Left hindlimb (tissue), 1 donor: ENCODE results near the gene RFX6.

Source experiments
- DNase-seq: peaks from one replicate; pipeline ENCODE4 v3.0.0-alpha.2; 2018

RFX6 gene

DNA sequence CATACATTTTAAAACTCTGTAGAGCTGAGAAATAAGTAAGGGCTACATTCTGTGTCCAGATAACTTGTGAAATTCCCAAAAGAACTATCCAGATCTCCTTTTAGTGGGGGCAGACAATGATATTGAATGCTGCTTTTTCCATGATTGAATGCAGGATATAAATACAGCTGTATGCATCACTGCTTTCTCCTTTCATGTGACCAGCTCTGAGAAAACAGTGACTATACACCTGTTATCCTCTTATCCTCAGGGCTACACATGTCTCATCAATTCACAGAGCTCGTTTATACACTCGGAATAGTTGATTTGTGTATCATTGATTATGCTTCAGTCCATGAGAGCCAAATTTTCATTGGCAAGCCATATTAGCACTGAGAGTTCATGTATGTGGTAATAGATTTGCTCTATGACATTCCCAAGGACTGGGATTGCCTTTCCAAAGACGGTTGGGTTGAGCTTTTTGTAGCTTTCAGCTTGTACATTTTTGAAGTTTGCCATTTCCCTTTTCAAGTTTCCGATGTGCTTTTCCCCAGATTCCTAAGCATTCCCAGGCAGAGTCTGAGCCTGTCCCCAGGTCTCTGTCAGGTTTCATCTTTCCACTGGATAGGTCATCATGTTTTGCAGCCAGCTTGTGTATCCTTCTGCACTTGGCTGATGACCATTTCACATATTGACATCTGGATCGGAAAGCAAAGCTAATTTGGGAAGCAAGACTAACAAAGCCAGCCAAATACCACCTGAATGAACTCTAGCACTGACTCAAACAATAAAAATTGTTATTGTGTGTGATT is 97.7 kb downstream of the RFX6 start:
- DNase-seq: no peak

DNA sequence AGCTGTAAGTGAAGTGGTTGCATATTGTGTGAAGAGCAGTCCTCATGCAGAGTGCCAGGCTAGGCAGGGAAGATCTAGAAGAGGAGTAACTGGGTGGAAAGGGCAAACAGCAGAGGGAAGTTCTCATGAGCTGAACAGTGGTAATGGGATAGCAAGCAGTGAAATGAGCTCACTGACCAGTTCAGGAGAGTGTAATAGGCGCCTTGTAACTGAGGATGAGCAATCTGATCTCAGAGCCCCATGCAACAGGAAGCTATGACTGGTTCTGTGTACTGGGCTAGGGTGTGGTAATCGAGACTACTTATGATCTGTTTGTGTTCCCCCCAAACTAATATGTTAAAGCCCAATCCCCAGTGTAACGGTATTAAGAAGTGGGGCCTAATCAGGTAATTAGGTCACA is 98.6 kb downstream of the RFX6 start:
- no peak for DNase-seq

DNA sequence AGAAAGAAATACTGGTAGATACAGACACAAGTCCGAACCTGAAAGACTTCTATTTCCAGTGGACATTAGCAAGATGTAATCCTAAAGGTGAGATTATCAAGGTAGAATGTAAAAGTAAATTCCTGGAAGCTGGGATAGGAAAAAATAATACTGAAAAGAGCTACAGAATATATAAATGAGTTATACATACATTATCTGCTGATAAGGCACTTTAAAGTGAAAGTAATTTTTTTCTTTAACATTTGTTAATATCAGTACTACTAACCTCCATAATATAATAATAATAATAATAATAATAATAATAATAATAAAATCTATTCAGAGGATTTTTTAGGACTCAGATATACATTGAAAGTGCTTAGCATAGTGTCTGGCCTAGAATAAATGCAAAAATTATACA is 102.5 kb downstream of the RFX6 start:
- no peak for DNase-seq
